H1 (cell line): ENCODE measurements around the gene CEBPZ. TPM values are rescaled to one million over a fixed set of nuclear protein-coding genes. Genes with fewer than 3 reads are reported as not detected.

Experiments
- CTCF ChIA-PET: fragments of 300-600 bp; sonication (Branson Sonifier 250); formaldehyde crosslinking; loops from one replicate; lab custom pipeline; 2021; ENCODE audit not compliant: partially characterized antibody; lab: Charles Lee
- POLR2A ChIA-PET: fragments of 300-600 bp; sonication (Branson Sonifier 250); formaldehyde crosslinking; loops from one replicate; lab custom pipeline; 2021; ENCODE audit warnings: inconsistent platforms; ENCODE audit not compliant: partially characterized antibody; lab: Charles Lee
- DNase-seq, 2 experiments: peaks; one replicate each; pipeline versions ENCODE4 v3.0.0 to v3.0.0-alpha.2; 2010 to 2022; ENCODE audit warnings: low spot score in 2 of 2, low read depth in 1 of 2, mixed read lengths in 1 of 2
- FAIRE-seq: peaks from 2 replicates; lab custom pipeline; 2011; peaks lifted over from hg19 to GRCh38; lab: Jason Lieb, UNC
- H2AFZ ChIP-seq: 2 replicates; pipeline ENCODE4 v1.8.1; 2012; ENCODE audit warnings: low read length, inconsistent platforms
- H2AK5ac ChIP-seq: 2 replicates; pipeline ENCODE4 v1.6.1; 2013; ENCODE audit warnings: low read depth, low read length
- H2BK120ac ChIP-seq: replicated peaks from 2 replicates; pipeline ENCODE3; 2013; ENCODE audit warnings: low read depth, low read length, inconsistent platforms
- H2BK12ac ChIP-seq: 2 replicates; pipeline ENCODE4 v1.6.1; 2013; ENCODE audit warnings: low read depth, low read length
- H2BK15ac ChIP-seq: 2 replicates; pipeline ENCODE4 v1.6.1; 2013; ENCODE audit warnings: low read length
- H2BK20ac ChIP-seq: 2 replicates; pipeline ENCODE4 v1.6.1; 2013; ENCODE audit warnings: low read length
- H2BK5ac ChIP-seq: 2 replicates; pipeline ENCODE4 v1.6.1; 2013; ENCODE audit warnings: low read depth, low read length
- H3K14ac ChIP-seq: 2 replicates; pipeline ENCODE4 v1.6.1; 2013; ENCODE audit warnings: inconsistent platforms; ENCODE audit not compliant: insufficient read length
- H3K18ac ChIP-seq: 2 replicates; pipeline ENCODE4 v1.6.1; 2013; ENCODE audit warnings: low read length; ENCODE audit errors: extremely low read depth
- H3K23ac ChIP-seq: 2 replicates; pipeline ENCODE4 v1.6.1; 2013; ENCODE audit warnings: inconsistent platforms; ENCODE audit not compliant: insufficient read length
- H3K23me2 ChIP-seq: 2 replicates; pipeline ENCODE4 v1.6.1; 2013; ENCODE audit warnings: low read depth, low read length
- H3K27ac ChIP-seq: 2 replicates; pipeline ENCODE4 v1.6.1; 2011; ENCODE audit warnings: low read depth, low read length, inconsistent platforms
- H3K27me3 ChIP-seq, 4 experiments: replicated peaks in 1 of 4; 1 replicate in 1 of 4; 2 replicates in 3 of 4; pipeline versions ENCODE4 v1.6.1 to v1.8.1; 2011 to 2013; ENCODE audit warnings: low read length in 3 of 4, mild to moderate bottlenecking in 3 of 4, inconsistent platforms in 2 of 4, mixed read lengths in 2 of 4, moderate library complexity in 1 of 4; ENCODE audit not compliant: control insufficient read depth in 3 of 4, insufficient read depth in 3 of 4; ENCODE audit errors: extremely low read depth in 1 of 4
- H3K36me3 ChIP-seq, 4 experiments: 2 replicates each; pipeline versions ENCODE4 v1.6.1 to v1.8.1; 2011 to 2013; ENCODE audit warnings: mild to moderate bottlenecking in 4 of 4, low read length in 3 of 4, moderate library complexity in 2 of 4, control low read depth in 1 of 4, inconsistent platforms in 1 of 4; ENCODE audit not compliant: insufficient read depth in 4 of 4, control insufficient read depth in 2 of 4
- H3K4ac ChIP-seq: replicated peaks from 2 replicates; pipeline ENCODE3; 2013; ENCODE audit warnings: low read length, low read depth, mixed read lengths, inconsistent platforms; ENCODE audit not compliant: insufficient read length
- H3K4me1 ChIP-seq, 4 experiments: replicated peaks in 1 of 4; 1 replicate in 1 of 4; 2 replicates in 3 of 4; pipeline versions ENCODE4 v1.6.1 to v1.8.1; 2011 to 2013; ENCODE audit warnings: low read length in 3 of 4, inconsistent platforms in 2 of 4, mixed read lengths in 1 of 4; ENCODE audit not compliant: insufficient read depth in 4 of 4, control insufficient read depth in 3 of 4
- H3K4me2 ChIP-seq, 2 experiments: 2 replicates each; pipeline versions ENCODE4 v1.6.1 to v1.8.1; 2011 to 2013; ENCODE audit warnings: low read depth in 2 of 2, low read length in 2 of 2, control low read depth in 1 of 2, inconsistent platforms in 1 of 2, mild to moderate bottlenecking in 1 of 2; ENCODE audit not compliant: insufficient read depth in 1 of 2
- H3K4me3 ChIP-seq, 4 experiments: fragments of 200-600, 300-600 bp in 1 of 4; sonication (generic), shearing (Covaris generic), sonication (Bioruptor Twin) in 1 of 4; 2 replicates each; pipeline versions ENCODE4 v1.5.1 to v1.8.1; 2011 to 2016; ENCODE audit warnings: low read length in 4 of 4, low read depth in 3 of 4, control low read depth in 2 of 4, inconsistent platforms in 2 of 4, mild to moderate bottlenecking in 2 of 4, mixed read lengths in 1 of 4, moderate library complexity in 1 of 4; ENCODE audit not compliant: insufficient read depth in 2 of 4; ENCODE audit errors: extremely low read depth in 1 of 4
- H3K56ac ChIP-seq: replicated peaks from 2 replicates; pipeline ENCODE3; 2013; ENCODE audit warnings: low read depth, mild to moderate bottlenecking, mixed read lengths, low read length, inconsistent platforms; ENCODE audit not compliant: insufficient read length
- H3K79me1 ChIP-seq: 2 replicates; pipeline ENCODE4 v1.6.1; 2013; ENCODE audit warnings: low read depth, low read length, control low read depth
- H3K79me2 ChIP-seq, 2 experiments: 2 replicates each; pipeline versions ENCODE4 v1.6.1 to v1.8.1; 2012 to 2013; ENCODE audit warnings: low read length in 2 of 2, mild to moderate bottlenecking in 2 of 2, inconsistent platforms in 1 of 2; ENCODE audit not compliant: insufficient read depth in 2 of 2, control insufficient read depth in 1 of 2
- H3K9ac ChIP-seq, 4 experiments: replicated peaks in 1 of 4; 1 replicate in 1 of 4; 2 replicates in 3 of 4; pipeline versions ENCODE4 v1.6.1 to v1.8.1; 2011 to 2013; ENCODE audit warnings: low read depth in 3 of 4, low read length in 3 of 4, control low read depth in 2 of 4, mild to moderate bottlenecking in 2 of 4, moderate library complexity in 2 of 4, inconsistent platforms in 1 of 4; ENCODE audit errors: extremely low read depth in 1 of 4
- H3K9me3 ChIP-seq, 2 experiments: 2 replicates each; pipeline versions ENCODE4 v1.6.1 to v1.8.1; 2012 to 2013; ENCODE audit warnings: mild to moderate bottlenecking in 2 of 2, moderate library complexity in 2 of 2, control low read depth in 1 of 2, inconsistent platforms in 1 of 2, low read depth in 1 of 2, low read length in 1 of 2, mixed read lengths in 1 of 2; ENCODE audit not compliant: insufficient read depth in 2 of 2
- H4K20me1 ChIP-seq, 2 experiments: replicated peaks in 1 of 2; 2 replicates each; pipeline versions ENCODE3 to v1.8.1; 2011 to 2013; ENCODE audit warnings: inconsistent platforms in 2 of 2, low read length in 2 of 2, mild to moderate bottlenecking in 1 of 2; ENCODE audit not compliant: insufficient read depth in 2 of 2, control insufficient read depth in 1 of 2
- H4K5ac ChIP-seq: 2 replicates; pipeline ENCODE4 v1.6.1; 2013; ENCODE audit warnings: low read length, low read depth, mixed read lengths, inconsistent platforms; ENCODE audit not compliant: insufficient read length
- H4K8ac ChIP-seq: 2 replicates; pipeline ENCODE4 v1.8.0; 2013; ENCODE audit warnings: mild to moderate bottlenecking, moderate library complexity, low read length, inconsistent platforms; ENCODE audit not compliant: insufficient read depth; ENCODE audit errors: extremely low read depth
- H4K91ac ChIP-seq: replicated peaks from 2 replicates; pipeline ENCODE3; 2013; ENCODE audit warnings: low read length, mixed read lengths, inconsistent platforms; ENCODE audit not compliant: insufficient read length
- ATF2 ChIP-seq: IDR thresholded peaks from 2 replicates; pipeline ENCODE4 v1.6.1; 2012; ENCODE audit warnings: low read length, inconsistent platforms
- CHD2 ChIP-seq: IDR thresholded peaks from 2 replicates; pipeline ENCODE4 v1.6.1; 2012; ENCODE audit warnings: low read length, improper control_type of control experiment
- HDAC2 ChIP-seq, 2 experiments: fragments of 300-600 bp in 1 of 2; sonication (generic) in 1 of 2; IDR thresholded peaks; 2 replicates each; pipeline ENCODE4 v1.6.1; 2011 to 2012; ENCODE audit warnings: low read depth in 2 of 2, low read length in 2 of 2, mild to moderate bottlenecking in 2 of 2, moderate library complexity in 2 of 2, borderline replicate concordance in 1 of 2, inconsistent platforms in 1 of 2
- MAX ChIP-seq: IDR thresholded peaks from 2 replicates; pipeline ENCODE4 v1.6.1; 2012; ENCODE audit warnings: inconsistent platforms
- SUZ12 ChIP-seq: fragments of 200-600 bp; sonication (generic); IDR thresholded peaks from 2 replicates; pipeline ENCODE4 v1.6.1; 2012; ENCODE audit warnings: mild to moderate bottlenecking, inconsistent platforms, low read length, moderate library complexity, mixed read lengths
- TBP ChIP-seq: IDR thresholded peaks from 2 replicates; pipeline ENCODE4 v1.6.1; 2011; ENCODE audit warnings: low read depth, low read length, improper control_type of control experiment
- TEAD4 ChIP-seq: IDR thresholded peaks from 2 replicates; pipeline ENCODE4 v1.6.1; 2012; ENCODE audit warnings: low read depth, low read length, inconsistent platforms, mixed read lengths
- WGBS, 2 experiments: shearing (Covaris generic) in 1 of 2; methylation state at CpG; one replicate each; pipeline versions ENCODE4 v1.1.6 to v1.1.7; 2013 to 2015; ENCODE audit warnings: low lambda C conversion rate in 2 of 2, mixed read lengths in 2 of 2, inconsistent platforms in 1 of 2, low coverage in 1 of 2, missing lambda C conversion rate in 1 of 2; ENCODE audit not compliant: insufficient replicate concordance in 2 of 2, insufficient coverage in 1 of 2, insufficient read length in 1 of 2; ENCODE audit errors: extremely low coverage in 1 of 2, missing lambda C conversion rate in 1 of 2; 5-methylcytosine and 5-hydroxymethylcytosine counted together
- polyA plus RNA-seq, 7 experiments: library from polyadenylated mRNA; depleted of rRNA in 3 of 7; stranded (reverse) in 5 of 7; unstranded in 2 of 7; fragments of >200 nt in 5 of 7; fragments of 200-250 nt in 2 of 7; gene quantifications; 1 replicate in 5 of 7; 2 replicates in 1 of 7; 4 replicates in 1 of 7; pipeline versions ENCODE4 v1.2.1 to v1.2.3, GENCODE V29; 2011 to 2013; ENCODE audit warnings: missing spikeins in 2 of 7, mixed read lengths in 2 of 7
- total RNA-seq: library from RNA; stranded (reverse); fragmentation: NEBNext Ultra II Directional; extraction: Animal tissue kit (Norgen Biotek cat#: 25700); gene quantifications from 2 replicates; pipeline ENCODE4 v1.2.1, GENCODE V29; 2021
- TF ChIP-seq, protein P1 (sequence below): IDR thresholded peaks from 2 replicates; pipeline ENCODE4 v1.6.1; 2012; ENCODE audit warnings: inconsistent platforms

The CEBPZ gene
- total and polyA plus RNA-seq, 2 of the 8 experiments (the other 6 are each of a cell fraction or from before 2014, with no cell fraction given) = 19.1 to 201 TPM

GRCh38 chr2:37276291-37276690 lies 44.9 kb upstream of the CEBPZ start:
- Histone ChIP-seq H3K14ac (no peak overlapping the region), H3K56ac (no peak overlapping the region), H3K4me3 (no peak overlapping the region), H4K8ac (no peak overlapping the region), H3K18ac (no peak overlapping the region), H2AK5ac (no peak overlapping the region), H3K27me3 (no peaks in the 10 kb centered on the region), H3K9me3 (no peaks in the 10 kb centered on the region), H3K9ac (no peak overlapping the region), H3K79me1 (no peaks in the 10 kb centered on the region), H3K36me3 (peaks cover 2 to 70% (median 22%) of the 10 kb centered on the region in 4 experiments; a peak in 6 of 8 replicates), H3K23me2 (no peaks in the 10 kb centered on the region), H2BK5ac (no peak overlapping the region), H4K5ac (no peak overlapping the region), H4K20me1 (no peaks in the 10 kb centered on the region), H3K27ac (no peak overlapping the region), H4K91ac (no peak overlapping the region), H3K4me2 (no peak overlapping the region), H2AFZ (no peak overlapping the region), H3K79me2 (no peaks in the 10 kb centered on the region), H2BK15ac (no peak overlapping the region), H2BK20ac (no peak overlapping the region), H2BK12ac (no peak overlapping the region), H2BK120ac (no peak overlapping the region), H3K23ac (no peak overlapping the region), H3K4ac (no peak overlapping the region), H3K4me1 (peaks cover 0 to 7% (median 2%) of the 10 kb centered on the region in 4 experiments; a peak in 4 of 7 replicates)
- ChIA-PET POLR2A (no interaction called here), CTCF (no interaction called here)
- no peak for DNase-seq
- WGBS, 2 experiments = 91% methylated on average over 2 of the region's 2 CpGs; no CpG with 5 or more reads in 1 of the 2 experiments
- TF ChIP-seq, protein P1, sequence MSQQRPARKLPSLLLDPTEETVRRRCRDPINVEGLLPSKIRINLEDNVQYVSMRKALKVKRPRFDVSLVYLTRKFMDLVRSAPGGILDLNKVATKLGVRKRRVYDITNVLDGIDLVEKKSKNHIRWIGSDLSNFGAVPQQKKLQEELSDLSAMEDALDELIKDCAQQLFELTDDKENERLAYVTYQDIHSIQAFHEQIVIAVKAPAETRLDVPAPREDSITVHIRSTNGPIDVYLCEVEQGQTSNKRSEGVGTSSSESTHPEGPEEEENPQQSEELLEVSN = no peak
- TF ChIP-seq HDAC2 (IDR thresholded peaks at IDR 0.05; ENCODE audit: borderline replicate concordance in 1 of 2, low read depth in 2 of 2, low read length in 2 of 2) = no peak
- TF ChIP-seq ATF2 = no peak
- no peak for TF ChIP-seq SUZ12
- TF ChIP-seq TEAD4 = no peak
- TF ChIP-seq TBP = no peak
- no peak for TF ChIP-seq MAX
- TF ChIP-seq CHD2 = no peak
- FAIRE-seq = no peak
